Measurements from ENCODE around the gene GRAMD2A.

The GRAMD2A gene

GRCh38 chr15:72160696-72161245 lies 36.8 kb downstream of the GRAMD2A start:
- TF ChIP-seq EZH2 (IDR thresholded peaks at IDR 0.05; ENCODE audit: borderline replicate concordance, low read length) (no peak), CTCF (IDR thresholded peaks at IDR 0.05; ENCODE audit: low read length) (no peak)

DNA sequence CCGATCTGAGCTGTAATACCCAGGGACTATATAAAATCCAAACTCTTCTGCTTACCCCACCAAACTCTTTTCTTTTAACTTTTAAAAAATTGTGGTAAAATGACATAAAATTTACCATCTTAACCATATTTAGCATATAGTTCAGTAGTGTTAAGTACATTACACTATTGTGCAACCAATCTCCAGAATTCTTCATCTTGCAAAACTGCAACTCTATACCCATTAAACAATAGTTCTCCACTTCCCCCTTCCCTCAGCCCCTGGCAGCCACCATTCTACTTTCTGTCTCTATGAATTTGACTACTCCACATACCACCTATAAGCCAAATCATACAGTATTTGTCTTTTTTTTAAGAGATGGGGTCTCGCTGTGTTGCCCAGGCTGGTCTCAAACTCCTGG lies 40.7 kb downstream of the GRAMD2A start:
- Histone ChIP-seq H3K79me2 (ENCODE audit: insufficient read depth, low read length) (no peaks in the 10 kb centered on the region), H4K20me1 (ENCODE audit: insufficient read depth, low read length) (no peaks in the 10 kb centered on the region), H3K9me2 (ENCODE audit: low read depth, low read length) (no peaks in the 10 kb centered on the region), H3K4me1 (ENCODE audit: insufficient read depth, low read length, severe bottlenecking) (peaks cover 10% of the 10 kb centered on the region), H3K27ac (ENCODE audit: low read depth, low read length, poor library complexity, severe bottlenecking) (no peak overlapping the region), H3K9me3 (ENCODE audit: low read length) (no peaks in the 10 kb centered on the region), H3F3A (ENCODE audit: insufficient read depth, low read length) (no peaks in the 10 kb centered on the region), H2AFZ (ENCODE audit: low read length) (no peak overlapping the region), H3K4me3 (ENCODE audit: low read depth, low read length, poor library complexity, severe bottlenecking) (no peak overlapping the region), H3K27me3 (ENCODE audit: insufficient read depth, low read length) (no peaks in the 10 kb centered on the region), H3K36me3 (ENCODE audit: insufficient read depth, low read length) (no peaks in the 10 kb centered on the region), H3K4me2 (ENCODE audit: low read length) (no peak overlapping the region), H3K9ac (ENCODE audit: low read length) (no peak overlapping the region)
- TF ChIP-seq EZH2 (IDR thresholded peaks at IDR 0.05; ENCODE audit: borderline replicate concordance, low read length) (no peak), CTCF (IDR thresholded peaks at IDR 0.05; ENCODE audit: low read length) (no peak)

More at GRCh38 chr15:72160696-72161245, 36.8 kb downstream of the GRAMD2A start:
- Histone ChIP-seq H3K9me3 (ENCODE audit: low read length) (no peaks in the 10 kb centered on the region), H3K4me2 (ENCODE audit: low read length) (no peak overlapping the region), H3K79me2 (ENCODE audit: insufficient read depth, low read length) (no peaks in the 10 kb centered on the region), H4K20me1 (ENCODE audit: insufficient read depth, low read length) (no peaks in the 10 kb centered on the region), H3K27me3 (ENCODE audit: insufficient read depth, low read length) (0 out of 2 replicates have a peak, but pooled peaks cover 5% of the 10 kb centered on the region), H3K36me3 (ENCODE audit: insufficient read depth, low read length) (no peaks in the 10 kb centered on the region), H3K9ac (ENCODE audit: low read length) (no peak overlapping the region), H2AFZ (ENCODE audit: low read length) (no peak overlapping the region), H3K27ac (ENCODE audit: low read depth, low read length, poor library complexity, severe bottlenecking) (no peak overlapping the region), H3F3A (ENCODE audit: insufficient read depth, low read length) (no peaks in the 10 kb centered on the region), H3K4me1 (ENCODE audit: insufficient read depth, low read length, severe bottlenecking) (peaks cover 2% of the 10 kb centered on the region), H3K4me3 (ENCODE audit: low read depth, low read length, poor library complexity, severe bottlenecking) (no peak overlapping the region), H3K9me2 (ENCODE audit: low read depth, low read length) (no peaks in the 10 kb centered on the region)

DNA sequence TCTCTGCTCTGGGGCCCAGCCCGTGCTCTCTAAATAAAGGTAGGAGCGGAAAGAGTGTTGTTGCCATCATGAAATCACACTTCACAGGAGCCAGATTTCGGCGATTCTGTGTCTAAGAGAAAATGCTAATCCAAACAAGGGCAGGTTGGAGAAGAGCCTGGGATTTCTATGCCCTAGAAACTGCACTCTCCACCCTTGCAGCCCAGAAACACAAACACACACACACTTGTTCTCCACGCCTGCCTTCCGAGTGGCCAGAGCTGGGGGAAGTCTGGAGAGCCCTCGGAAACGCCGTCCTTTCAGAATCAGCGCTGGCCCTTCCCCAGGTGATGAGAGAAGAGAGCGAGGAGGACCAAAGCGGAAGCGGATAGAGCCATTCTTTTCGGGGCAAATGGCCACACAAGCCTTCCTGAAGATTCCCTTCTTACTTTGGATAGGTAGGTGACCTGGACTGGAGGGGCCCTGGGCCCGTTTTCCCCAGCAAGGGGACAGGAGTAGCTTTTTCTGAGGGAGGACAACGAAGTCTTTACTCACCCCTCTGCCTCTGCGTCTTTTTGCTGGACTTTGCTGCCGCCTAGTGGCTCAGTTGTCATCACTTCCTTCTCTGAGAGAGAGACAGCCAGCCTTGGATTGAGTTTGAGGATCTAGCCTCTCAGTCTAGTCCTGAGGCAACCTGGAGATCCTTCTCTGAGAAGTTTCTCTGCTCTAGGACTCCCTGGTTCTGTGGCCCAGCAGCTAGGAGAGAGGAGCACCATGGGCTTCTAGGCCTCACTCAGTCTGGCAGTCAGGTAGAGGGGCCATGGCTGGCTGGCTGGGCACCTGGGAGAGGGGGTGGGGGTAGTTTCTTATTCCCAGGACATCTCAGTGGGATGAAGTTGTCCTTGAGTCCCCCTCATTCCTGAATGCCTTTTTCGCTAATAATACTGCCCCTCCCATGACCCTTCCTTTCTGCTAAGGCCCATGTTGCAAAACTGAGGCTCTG lies 41.7 kb downstream of the GRAMD2A start:
- peak overlapping the region; percentile 43; the same call in 1 of the 2 replicates for H3K9ac ChIP-seq (ENCODE audit: low read length)
- no peaks in the 10 kb centered on the region for H3F3A ChIP-seq (ENCODE audit: insufficient read depth, low read length)
- no peaks in the 10 kb centered on the region for H3K36me3 ChIP-seq (ENCODE audit: insufficient read depth, low read length)
- H3K27ac ChIP-seq (ENCODE audit: low read depth, low read length, poor library complexity, severe bottlenecking) = no peak overlapping the region
- no peaks in the 10 kb centered on the region for H4K20me1 ChIP-seq (ENCODE audit: insufficient read depth, low read length)
- H3K79me2 ChIP-seq (ENCODE audit: insufficient read depth, low read length) = no peaks in the 10 kb centered on the region
- no peaks in the 10 kb centered on the region for H3K9me3 ChIP-seq (ENCODE audit: low read length)
- no peaks in the 10 kb centered on the region for H3K9me2 ChIP-seq (ENCODE audit: low read depth, low read length)
- TF ChIP-seq CTCF (IDR thresholded peaks at IDR 0.05; ENCODE audit: low read length) = peak; percentile 93
- no peak for TF ChIP-seq EZH2 (IDR thresholded peaks at IDR 0.05; ENCODE audit: borderline replicate concordance, low read length)
- H2AFZ ChIP-seq (ENCODE audit: low read length) = peak overlapping the region; percentile 29; the same call in 1 of the 2 replicates
- peak overlapping the region; percentile 56 for H3K4me2 ChIP-seq (ENCODE audit: low read length)
- H3K4me3 ChIP-seq (ENCODE audit: low read depth, low read length, poor library complexity, severe bottlenecking) = peak overlapping the region; percentile 50
- no peaks in the 10 kb centered on the region for H3K27me3 ChIP-seq (ENCODE audit: insufficient read depth, low read length)
- peaks cover 10% of the 10 kb centered on the region for H3K4me1 ChIP-seq (ENCODE audit: insufficient read depth, low read length, severe bottlenecking)
